HG03135 (cell line): Measurements from ENCODE around the gene MAPT.

Experiments used
- ATAC-seq: cut with Tn5 transposase; IDR thresholded peaks from one replicate; pipeline ENCODE4 v1.9.1; 2021; ENCODE audit warnings: mild to moderate bottlenecking, moderate library complexity; ENCODE audit not compliant: unreplicated experiment

MAPT gene

DNA sequence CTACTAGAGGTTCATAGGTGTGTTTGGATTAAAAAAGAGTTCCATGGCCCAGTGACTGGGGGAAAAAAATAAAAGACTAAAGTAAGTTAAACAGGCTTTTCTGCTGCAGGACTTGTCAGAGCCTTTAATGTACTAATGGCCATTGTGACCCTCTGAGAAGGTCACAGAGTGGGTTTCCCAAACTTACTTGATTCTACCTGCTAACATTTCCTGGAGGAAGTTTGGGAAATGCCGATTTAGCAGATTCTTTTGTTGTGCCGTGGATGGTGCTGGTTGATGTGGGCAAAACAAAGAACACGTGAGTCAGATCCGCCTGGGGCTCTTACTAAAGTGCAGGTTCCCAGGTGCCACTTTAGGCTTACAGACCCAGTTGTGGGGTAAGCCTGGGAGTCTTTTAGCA lies 91.1 kb downstream of the MAPT start:
- no peak for ATAC-seq

GRCh38 chr17:45986056-45986455 lies 91.7 kb downstream of the MAPT start:
- no peak for ATAC-seq

- no peak for ATAC-seq
Observed at GRCh38 chr17:45987706-45988105, 93.4 kb downstream of the MAPT start.

GRCh38 chr17:45989759-45990158 lies 95.4 kb downstream of the MAPT start:
- no peak for ATAC-seq

DNA sequence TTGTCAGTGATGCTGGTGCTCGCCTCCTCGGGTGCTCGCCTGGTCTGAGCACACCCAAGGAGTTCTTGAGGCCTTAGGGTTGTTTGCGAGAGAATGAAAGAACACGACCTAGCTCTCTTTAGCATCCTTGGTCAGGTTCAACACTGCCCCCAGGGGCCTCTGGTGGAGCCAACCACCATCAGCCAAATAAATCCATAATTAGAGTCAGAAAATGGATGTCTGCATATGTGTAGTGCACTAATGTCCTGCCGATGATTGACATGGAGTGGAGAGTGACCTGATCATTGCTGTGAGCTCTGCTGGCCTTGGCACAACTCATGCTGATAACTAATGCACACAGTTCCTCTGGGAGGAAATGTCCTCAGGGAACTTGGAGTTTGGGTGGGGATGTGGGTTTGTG lies 96.5 kb downstream of the MAPT start:
- ATAC-seq: no peak

DNA sequence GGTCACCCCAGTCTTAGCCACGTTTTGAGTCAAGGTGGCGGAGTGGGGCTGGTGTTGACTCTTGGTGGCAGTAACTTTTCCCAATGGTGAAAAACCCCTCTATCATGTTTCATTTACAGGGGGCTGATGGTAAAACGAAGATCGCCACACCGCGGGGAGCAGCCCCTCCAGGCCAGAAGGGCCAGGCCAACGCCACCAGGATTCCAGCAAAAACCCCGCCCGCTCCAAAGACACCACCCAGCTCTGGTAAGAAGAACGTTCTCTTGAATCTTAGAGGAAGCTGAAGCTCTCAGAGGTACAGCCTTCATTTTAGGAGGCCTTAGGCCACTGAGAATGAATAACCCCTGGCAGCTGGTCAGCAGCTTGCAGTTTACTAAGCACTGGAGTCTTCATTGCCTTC lies 97.0 kb downstream of the MAPT start:
- no peak for ATAC-seq

DNA sequence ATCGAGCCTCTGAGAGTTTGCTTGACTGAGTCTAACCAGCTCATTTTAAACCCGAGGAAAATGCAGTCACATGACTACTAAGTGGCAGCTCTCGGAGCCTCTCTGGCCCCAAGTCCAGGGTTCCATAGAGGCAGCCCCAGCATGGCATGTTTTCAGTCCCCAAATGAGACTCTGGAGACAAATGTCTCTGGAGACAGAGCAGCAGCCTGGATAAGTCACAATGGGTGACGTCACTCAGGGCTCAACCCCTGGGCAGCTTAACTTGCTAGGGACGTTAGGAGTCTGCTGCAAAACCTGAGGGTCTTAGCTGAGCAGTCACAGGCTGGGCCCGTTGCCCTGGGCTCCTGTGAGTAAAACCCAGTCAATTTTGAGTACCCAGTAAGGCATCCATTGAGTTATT lies 97.8 kb downstream of the MAPT start:
- ATAC-seq: no peak

GRCh38 chr17:45992904-45993303 lies 98.5 kb downstream of the MAPT start:
- ATAC-seq: no peak

DNA sequence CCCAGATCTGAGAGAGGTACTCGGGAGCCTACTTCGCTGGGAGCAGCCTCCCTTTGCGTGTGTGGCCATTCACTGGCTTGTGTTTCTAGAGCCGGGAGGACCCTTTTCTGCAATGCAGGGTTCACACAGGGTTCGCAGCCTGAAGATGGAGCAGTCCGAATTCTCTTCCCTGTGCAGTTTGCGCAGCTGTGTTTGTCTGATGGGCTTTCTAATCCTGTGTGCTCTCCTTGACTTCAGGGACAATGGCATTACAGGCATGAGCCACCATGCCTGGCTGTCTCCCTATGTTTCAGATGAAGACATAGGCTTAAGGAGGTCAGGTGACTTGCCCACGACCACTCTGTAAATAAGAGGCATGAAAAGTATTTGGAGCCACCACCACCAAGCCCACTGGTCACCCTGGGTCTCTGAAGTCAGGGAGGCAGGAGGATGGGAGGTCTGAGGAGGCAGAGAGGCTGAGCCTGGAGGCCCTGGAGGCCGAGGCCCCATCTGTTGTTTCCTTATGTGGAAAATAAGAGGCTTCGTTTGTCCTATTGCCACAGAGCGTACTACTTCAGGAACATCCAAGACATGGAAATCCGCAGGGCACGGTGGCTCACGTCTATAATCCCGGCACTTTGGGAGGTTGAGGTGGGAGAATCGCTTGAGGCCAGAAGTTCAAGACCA lies 99.7 kb downstream of the MAPT start:
- ATAC-seq: no peak

GRCh38 chr17:45994987-45995386 lies 100.6 kb downstream of the MAPT start:
- no peak for ATAC-seq

DNA sequence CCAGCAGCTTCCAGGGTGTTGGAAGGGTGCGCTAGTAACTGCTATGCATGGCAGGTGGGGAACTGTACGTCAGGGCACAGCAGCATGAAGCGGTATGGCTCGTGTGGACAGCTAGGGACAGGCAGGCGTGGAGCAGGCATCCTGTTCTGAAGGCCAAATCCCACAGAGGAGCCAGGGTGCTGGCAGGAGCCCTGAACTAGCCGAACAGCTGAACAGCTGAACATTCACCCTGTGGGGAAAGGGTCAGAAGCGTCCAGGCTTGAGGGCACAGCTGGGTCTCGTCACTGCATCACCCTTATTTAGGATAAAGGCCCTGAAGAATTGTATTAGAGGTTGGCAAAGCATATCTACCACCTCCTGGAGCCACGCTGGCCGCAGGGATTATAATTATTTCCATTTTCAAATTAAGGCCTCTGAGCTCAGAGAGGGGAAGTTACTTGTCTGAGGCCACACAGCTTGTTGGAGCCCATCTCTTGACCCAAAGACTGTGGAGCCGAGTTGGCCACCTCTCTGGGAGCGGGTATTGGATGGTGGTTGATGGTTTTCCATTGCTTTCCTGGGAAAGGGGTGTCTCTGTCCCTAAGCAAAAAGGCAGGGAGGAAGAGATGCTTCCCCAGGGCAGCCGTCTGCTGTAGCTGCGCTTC lies 101.4 kb downstream of the MAPT start:
- ATAC-seq: no peak

DNA sequence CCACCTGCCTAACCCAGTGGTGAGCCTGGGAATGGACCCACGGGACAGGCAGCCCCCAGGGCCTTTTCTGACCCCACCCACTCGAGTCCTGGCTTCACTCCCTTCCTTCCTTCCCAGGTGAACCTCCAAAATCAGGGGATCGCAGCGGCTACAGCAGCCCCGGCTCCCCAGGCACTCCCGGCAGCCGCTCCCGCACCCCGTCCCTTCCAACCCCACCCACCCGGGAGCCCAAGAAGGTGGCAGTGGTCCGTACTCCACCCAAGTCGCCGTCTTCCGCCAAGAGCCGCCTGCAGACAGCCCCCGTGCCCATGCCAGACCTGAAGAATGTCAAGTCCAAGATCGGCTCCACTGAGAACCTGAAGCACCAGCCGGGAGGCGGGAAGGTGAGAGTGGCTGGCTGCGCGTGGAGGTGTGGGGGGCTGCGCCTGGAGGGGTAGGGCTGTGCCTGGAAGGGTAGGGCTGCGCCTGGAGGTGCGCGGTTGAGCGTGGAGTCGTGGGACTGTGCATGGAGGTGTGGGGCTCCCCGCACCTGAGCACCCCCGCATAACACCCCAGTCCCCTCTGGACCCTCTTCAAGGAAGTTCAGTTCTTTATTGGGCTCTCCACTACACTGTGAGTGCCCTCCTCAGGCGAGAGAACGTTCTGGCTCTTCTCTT lies 102.1 kb downstream of the MAPT start:
- no peak for ATAC-seq

DNA sequence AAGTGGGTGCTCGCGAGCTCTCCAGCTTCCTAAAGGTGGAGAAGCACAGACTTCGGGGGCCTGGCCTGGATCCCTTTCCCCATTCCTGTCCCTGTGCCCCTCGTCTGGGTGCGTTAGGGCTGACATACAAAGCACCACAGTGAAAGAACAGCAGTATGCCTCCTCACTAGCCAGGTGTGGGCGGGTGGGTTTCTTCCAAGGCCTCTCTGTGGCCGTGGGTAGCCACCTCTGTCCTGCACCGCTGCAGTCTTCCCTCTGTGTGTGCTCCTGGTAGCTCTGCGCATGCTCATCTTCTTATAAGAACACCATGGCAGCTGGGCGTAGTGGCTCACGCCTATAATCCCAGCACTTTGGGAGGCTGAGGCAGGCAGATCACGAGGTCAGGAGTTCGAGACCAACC lies 102.8 kb downstream of the MAPT start:
- no peak for ATAC-seq

- no peak for ATAC-seq
Observed at GRCh38 chr17:45997624-45998023, 103.3 kb downstream of the MAPT start.

GRCh38 chr17:45998987-45999899 lies 104.9 kb downstream of the MAPT start, which contains the start of gene STH:
Gene STH (plus strand): TSS chr17:45999250. CDS start chr17:45999280, 30 bp downstream.
- ATAC-seq: no peak

- ATAC-seq: no peak
Observed at GRCh38 chr17:45999900-46000290, 105.5 kb downstream of the MAPT start.

DNA sequence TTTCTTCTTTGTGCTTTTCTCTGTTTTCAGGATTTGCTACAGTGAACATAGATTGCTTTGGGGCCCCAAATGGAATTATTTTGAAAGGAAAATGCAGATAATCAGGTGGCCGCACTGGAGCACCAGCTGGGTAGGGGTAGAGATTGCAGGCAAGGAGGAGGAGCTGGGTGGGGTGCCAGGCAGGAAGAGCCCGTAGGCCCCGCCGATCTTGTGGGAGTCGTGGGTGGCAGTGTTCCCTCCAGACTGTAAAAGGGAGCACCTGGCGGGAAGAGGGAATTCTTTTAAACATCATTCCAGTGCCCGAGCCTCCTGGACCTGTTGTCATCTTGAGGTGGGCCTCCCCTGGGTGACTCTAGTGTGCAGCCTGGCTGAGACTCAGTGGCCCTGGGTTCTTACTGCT lies 105.9 kb downstream of the MAPT start:
- no peak for ATAC-seq

DNA sequence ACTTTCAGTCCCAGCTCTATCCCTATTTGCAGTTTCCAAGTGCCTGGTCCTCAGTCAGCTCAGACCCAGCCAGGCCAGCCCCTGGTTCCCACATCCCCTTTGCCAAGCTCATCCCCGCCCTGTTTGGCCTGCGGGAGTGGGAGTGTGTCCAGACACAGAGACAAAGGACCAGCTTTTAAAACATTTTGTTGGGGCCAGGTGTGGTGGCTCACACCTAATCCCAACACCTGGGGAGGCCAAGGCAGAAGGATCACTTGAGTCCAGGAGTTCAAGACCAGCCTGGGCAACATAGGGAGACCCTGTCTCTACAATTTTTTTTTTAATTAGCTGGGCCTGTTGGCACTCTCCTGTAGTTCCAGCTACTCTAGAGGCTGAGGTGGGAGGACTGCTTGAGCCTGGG lies 106.4 kb downstream of the MAPT start:
- no peak for ATAC-seq

- ATAC-seq: no peak
Observed at GRCh38 chr17:46001390-46002310, 107.3 kb downstream of the MAPT start.

DNA sequence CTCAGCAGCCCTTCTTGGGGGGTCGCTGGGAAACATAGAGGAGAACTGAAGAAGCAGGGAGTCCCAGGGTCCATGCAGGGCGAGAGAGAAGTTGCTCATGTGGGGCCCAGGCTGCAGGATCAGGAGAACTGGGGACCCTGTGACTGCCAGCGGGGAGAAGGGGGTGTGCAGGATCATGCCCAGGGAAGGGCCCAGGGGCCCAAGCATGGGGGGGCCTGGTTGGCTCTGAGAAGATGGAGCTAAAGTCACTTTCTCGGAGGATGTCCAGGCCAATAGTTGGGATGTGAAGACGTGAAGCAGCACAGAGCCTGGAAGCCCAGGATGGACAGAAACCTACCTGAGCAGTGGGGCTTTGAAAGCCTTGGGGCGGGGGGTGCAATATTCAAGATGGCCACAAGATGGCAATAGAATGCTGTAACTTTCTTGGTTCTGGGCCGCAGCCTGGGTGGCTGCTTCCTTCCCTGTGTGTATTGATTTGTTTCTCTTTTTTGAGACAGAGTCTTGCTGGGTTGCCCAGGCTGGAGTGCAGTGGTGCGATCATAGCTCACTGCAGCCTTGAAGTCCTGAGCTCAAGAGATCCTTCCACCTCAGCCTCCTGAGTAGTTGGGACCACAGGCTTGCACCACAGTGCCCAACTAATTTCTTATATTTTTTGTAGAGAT lies 108.1 kb downstream of the MAPT start:
- no peak for ATAC-seq
